HG03457 (cell line): Measurements from ENCODE around the gene SPEF1.
"Not testable (repeated sequence)": the region's sequence is repeated elsewhere in the genome, so short reads cannot be mapped to it uniquely, and the experiment has no call there.

Source experiments
- ATAC-seq: cut with Tn5 transposase; IDR thresholded peaks from one replicate; pipeline ENCODE4 v1.9.1; 2021; ENCODE audit warnings: moderate number of reproducible peaks; ENCODE audit not compliant: unreplicated experiment

The SPEF1 gene

GRCh38 chr20:3811467-3812258, 30.4 kb upstream of the SPEF1 start:
- no peak for ATAC-seq

GRCh38 chr20:3808544-3808943, 27.3 kb upstream of the SPEF1 start:
- ATAC-seq = no peak

- no peak for ATAC-seq
Observed at GRCh38 chr20:3804781-3805180, 23.5 kb upstream of the SPEF1 start.

GRCh38 chr20:3804254-3804751, 23.1 kb upstream of the SPEF1 start:
- ATAC-seq = no peak

- ATAC-seq = no peak
Observed at GRCh38 chr20:3803854-3804253, 22.6 kb upstream of the SPEF1 start.

- ATAC-seq = no peak
Observed at GRCh38 chr20:3803289-3803688, 22.0 kb upstream of the SPEF1 start.

- ATAC-seq = no peak
Observed at GRCh38 chr20:3802524-3803239, 21.4 kb upstream of the SPEF1 start.

- no peak for ATAC-seq
Observed at GRCh38 chr20:3801846-3802245, 20.6 kb upstream of the SPEF1 start.

- ATAC-seq = no peak
Observed at GRCh38 chr20:3801299-3801698, 20.1 kb upstream of the SPEF1 start.

- no peak for ATAC-seq
Observed at GRCh38 chr20:3800878-3801260, 19.6 kb upstream of the SPEF1 start.

GRCh38 chr20:3800256-3800877, 19.1 kb upstream of the SPEF1 start:
- no peak for ATAC-seq

GRCh38 chr20:3798908-3799248, 17.6 kb upstream of the SPEF1 start:
- ATAC-seq = no peak

- ATAC-seq = no peak
Observed at GRCh38 chr20:3798373-3798768, 17.1 kb upstream of the SPEF1 start.

- no peak for ATAC-seq
Observed at GRCh38 chr20:3797592-3798372, 16.5 kb upstream of the SPEF1 start.

- ATAC-seq = no peak
Observed at GRCh38 chr20:3797226-3797545, 15.9 kb upstream of the SPEF1 start.

- ATAC-seq = no peak
Observed at GRCh38 chr20:3796477-3797225, 15.4 kb upstream of the SPEF1 start.

GRCh38 chr20:3795511-3796468, 14.5 kb upstream of the SPEF1 start, which contains the start of gene CDC25B:
Gene CDC25B (plus strand): TSS chr20:3796310. CDS start chr20:3796532, 222 bp downstream.
- peak; percentile 52 for ATAC-seq

- ATAC-seq = no peak
Observed at GRCh38 chr20:3794701-3795420, 13.6 kb upstream of the SPEF1 start.

GRCh38 chr20:3794168-3794567, 12.9 kb upstream of the SPEF1 start:
- ATAC-seq = not testable (repeated sequence)
